Glutamatergic neuron (in vitro differentiated cells): ENCODE results near the gene KCNMA1. TPM values are rescaled to one million over a fixed set of nuclear protein-coding genes. Genes with fewer than 3 reads are reported as not detected.

Source experiments
- DNase-seq: peaks from one replicate; pipeline ENCODE4 v3.0.0; 2022
- H3K27ac Mint-ChIP-seq: one replicate; pipeline ENCODE4 v1.8.0; 2020; ENCODE audit warnings: mild to moderate bottlenecking, mixed read lengths, inconsistent platforms; ENCODE audit not compliant: unreplicated experiment
- H3K27me3 Mint-ChIP-seq: one replicate; pipeline ENCODE4 v1.8.0; 2020; ENCODE audit warnings: mild to moderate bottlenecking, moderate library complexity, mixed read lengths, inconsistent platforms; ENCODE audit not compliant: unreplicated experiment
- H3K36me3 Mint-ChIP-seq: one replicate; pipeline ENCODE4 v1.8.0; 2020; ENCODE audit warnings: mild to moderate bottlenecking, mixed read lengths, inconsistent platforms; ENCODE audit not compliant: unreplicated experiment
- H3K4me1 Mint-ChIP-seq: one replicate; pipeline ENCODE4 v1.8.0; 2020; ENCODE audit warnings: mild to moderate bottlenecking, low read depth, mixed read lengths, inconsistent platforms; ENCODE audit not compliant: unreplicated experiment
- H3K4me3 Mint-ChIP-seq: one replicate; pipeline ENCODE4 v1.8.0; 2020; ENCODE audit warnings: mild to moderate bottlenecking, mixed read lengths, inconsistent platforms; ENCODE audit not compliant: unreplicated experiment
- H3K9me3 Mint-ChIP-seq: one replicate; pipeline ENCODE4 v1.8.0; 2020; ENCODE audit warnings: mild to moderate bottlenecking, moderate library complexity, mixed read lengths, inconsistent platforms; ENCODE audit not compliant: unreplicated experiment
- CTCF ChIP-seq: fragments of 200-600 bp; sonication (generic); IDR thresholded peaks from one replicate; pipeline ENCODE4 v1.5.0; 2021; ENCODE audit not compliant: partially characterized antibody, unreplicated experiment
- total RNA-seq: library from RNA; stranded (reverse); fragmentation: NEBNext Ultra II Directional; extraction: Animal tissue kit (Norgen Biotek cat#: 25700); gene quantifications from one replicate; pipeline ENCODE4 v1.2.1, GENCODE V29; 2021; ENCODE audit not compliant: unreplicated experiment

The KCNMA1 gene
- total RNA-seq, 1 donor from 2014 or later: 3.2 TPM

GRCh38 chr10:77105761-77106221 lies 531.8 kb downstream of the KCNMA1 start:
- DNase-seq: no peak
- Mint-ChIP-seq H3K27ac (no peak overlapping the region), H3K9me3 (no peaks in the 10 kb centered on the region), H3K36me3 (no peaks in the 10 kb centered on the region), H3K27me3 (peaks cover 2% of the 10 kb centered on the region), H3K4me1 (no peaks in the 10 kb centered on the region), H3K4me3 (no peak overlapping the region)
- no peak for TF ChIP-seq CTCF

- no peaks in the 10 kb centered on the region for H3K36me3 Mint-ChIP-seq
- no peak for TF ChIP-seq CTCF
- no peaks in the 10 kb centered on the region for H3K4me1 Mint-ChIP-seq
- H3K27ac Mint-ChIP-seq: no peak overlapping the region
- no peak for DNase-seq
- H3K4me3 Mint-ChIP-seq: no peak overlapping the region
- no peaks in the 10 kb centered on the region for H3K9me3 Mint-ChIP-seq
- peaks cover 2% of the 10 kb centered on the region for H3K27me3 Mint-ChIP-seq
Measured at GRCh38 chr10:77104459-77104980, 533.1 kb downstream of the KCNMA1 start.

GRCh38 chr10:77103213-77103612 lies 534.4 kb downstream of the KCNMA1 start:
- Mint-ChIP-seq H3K27ac (no peak overlapping the region), H3K27me3 (peaks cover 4% of the 10 kb centered on the region), H3K9me3 (no peaks in the 10 kb centered on the region), H3K4me1 (no peaks in the 10 kb centered on the region), H3K4me3 (no peak overlapping the region), H3K36me3 (no peaks in the 10 kb centered on the region)
- TF ChIP-seq CTCF: no peak
- no peak for DNase-seq

- no peaks in the 10 kb centered on the region for H3K4me1 Mint-ChIP-seq
- no peak overlapping the region for H3K27ac Mint-ChIP-seq
- H3K4me3 Mint-ChIP-seq: no peak overlapping the region
- TF ChIP-seq CTCF: no peak
- no peak for DNase-seq
- peaks cover 4% of the 10 kb centered on the region for H3K27me3 Mint-ChIP-seq
- H3K36me3 Mint-ChIP-seq: no peaks in the 10 kb centered on the region
- no peaks in the 10 kb centered on the region for H3K9me3 Mint-ChIP-seq
Measured at GRCh38 chr10:77101341-77101740, 536.3 kb downstream of the KCNMA1 start.

- Mint-ChIP-seq H3K27ac (no peak overlapping the region), H3K4me1 (no peaks in the 10 kb centered on the region), H3K9me3 (no peaks in the 10 kb centered on the region), H3K27me3 (peaks cover 2% of the 10 kb centered on the region), H3K36me3 (no peaks in the 10 kb centered on the region), H3K4me3 (no peak overlapping the region)
- DNase-seq: no peak
- TF ChIP-seq CTCF: no peak
Measured at GRCh38 chr10:77099136-77099535, 538.5 kb downstream of the KCNMA1 start.
